Activated T-cell treated with anti-CD3 and anti-CD28 coated beads, Interleukin-2, amount 50 U/mL, for 4 hours (primary cell): ENCODE results near the gene BRD1. TPM values are rescaled to one million over a fixed set of nuclear protein-coding genes. Genes with fewer than 3 reads are reported as not detected.

Experiments used
- ATAC-seq, 2 donors: fragments of 200-7000 bp; cut with Tn5 transposase; one replicate each; pipeline ENCODE4 v1.10.0; 2021
- DNase-seq: peaks from one replicate; pipeline ENCODE4 v3.0.0-alpha.2; 2020
- H3K27me3 Mint-ChIP-seq: one replicate; pipeline ENCODE4 v1.8.0; 2021; ENCODE audit warnings: low read depth, mixed read lengths
- H3K36me3 Mint-ChIP-seq: one replicate; pipeline ENCODE4 v1.8.0; 2022; ENCODE audit warnings: mixed read lengths; ENCODE audit not compliant: insufficient read depth
- H3K4me1 Mint-ChIP-seq: one replicate; pipeline ENCODE4 v1.8.0; 2021; ENCODE audit warnings: low read depth, mixed read lengths
- H3K4me3 Mint-ChIP-seq: one replicate; pipeline ENCODE4 v1.8.0; 2021; ENCODE audit warnings: mild to moderate bottlenecking, moderate library complexity, mixed read lengths
- H3K9me3 Mint-ChIP-seq: one replicate; pipeline ENCODE4 v1.8.0; 2021; ENCODE audit warnings: mixed read lengths
- total RNA-seq, 3 donors: library from RNA; stranded (reverse); gene quantifications; one replicate each; pipeline ENCODE4 v1.2.1, GENCODE V29; 2021

Gene BRD1
- total RNA-seq, 3 donors from 2014 or later: 26.8 to 34.9 (median 32.3) TPM

- DNase-seq: no peak
- no peak overlapping the region for H3K4me3 Mint-ChIP-seq
- H3K27me3 Mint-ChIP-seq: peaks cover 3% of the 10 kb centered on the region
- no peaks in the 10 kb centered on the region for H3K4me1 Mint-ChIP-seq
- no peak for ATAC-seq
- peaks cover 31% of the 10 kb centered on the region for H3K9me3 Mint-ChIP-seq
- H3K36me3 Mint-ChIP-seq: peaks cover 3% of the 10 kb centered on the region
Observed at GRCh38 chr22:49749227-49749626, 78.4 kb downstream of the BRD1 start.

GRCh38 chr22:49748514-49748913 lies 79.2 kb downstream of the BRD1 start:
- H3K4me1 Mint-ChIP-seq: no peaks in the 10 kb centered on the region
- DNase-seq (no peak), ATAC-seq (no peak)
- H3K4me3 Mint-ChIP-seq: no peak overlapping the region
- H3K27me3 Mint-ChIP-seq: peaks cover 3% of the 10 kb centered on the region
- H3K36me3 Mint-ChIP-seq: peaks cover 3% of the 10 kb centered on the region
- H3K9me3 Mint-ChIP-seq: peaks cover 31% of the 10 kb centered on the region

- Mint-ChIP-seq H3K4me1 (no peaks in the 10 kb centered on the region), H3K9me3 (peaks cover 31% of the 10 kb centered on the region), H3K27me3 (peaks cover 3% of the 10 kb centered on the region), H3K36me3 (peaks cover 3% of the 10 kb centered on the region), H3K4me3 (no peak overlapping the region)
- DNase-seq (no peak), ATAC-seq (no peak)
Observed at GRCh38 chr22:49747716-49748115, 80.0 kb downstream of the BRD1 start.

- peaks cover 31% of the 10 kb centered on the region for H3K9me3 Mint-ChIP-seq
- H3K27me3 Mint-ChIP-seq: peaks cover 6% of the 10 kb centered on the region
- H3K4me3 Mint-ChIP-seq: no peak overlapping the region
- H3K36me3 Mint-ChIP-seq: peaks cover 3% of the 10 kb centered on the region
- H3K4me1 Mint-ChIP-seq: no peaks in the 10 kb centered on the region
- DNase-seq (no peak), ATAC-seq (no peak)
Observed at GRCh38 chr22:49747130-49747529, 80.5 kb downstream of the BRD1 start.

GRCh38 chr22:49746065-49746464 lies 81.6 kb downstream of the BRD1 start:
- peaks cover 13% of the 10 kb centered on the region for H3K27me3 Mint-ChIP-seq
- no peak for DNase-seq
- H3K4me1 Mint-ChIP-seq: no peaks in the 10 kb centered on the region
- no peak for ATAC-seq
- peaks cover 3% of the 10 kb centered on the region for H3K36me3 Mint-ChIP-seq
- peaks cover 31% of the 10 kb centered on the region for H3K9me3 Mint-ChIP-seq
- no peak overlapping the region for H3K4me3 Mint-ChIP-seq

- Mint-ChIP-seq H3K4me1 (no peaks in the 10 kb centered on the region), H3K27me3 (peaks cover 28% of the 10 kb centered on the region)
- no peak for ATAC-seq
Observed at GRCh38 chr22:49740242-49740641, 87.4 kb downstream of the BRD1 start.

GRCh38 chr22:49739138-49739537 lies 88.5 kb downstream of the BRD1 start:
- H3K4me3 Mint-ChIP-seq: no peak overlapping the region
- DNase-seq (no peak), ATAC-seq (no peak)
- H3K36me3 Mint-ChIP-seq: no peaks in the 10 kb centered on the region
- H3K9me3 Mint-ChIP-seq: no peaks in the 10 kb centered on the region
- peaks cover 2% of the 10 kb centered on the region for H3K4me1 Mint-ChIP-seq
- peaks cover 32% of the 10 kb centered on the region for H3K27me3 Mint-ChIP-seq

More at GRCh38 chr22:49740242-49740641, 87.4 kb downstream of the BRD1 start:
- no peak for DNase-seq
- Mint-ChIP-seq H3K4me3 (no peak overlapping the region), H3K36me3 (no peaks in the 10 kb centered on the region), H3K9me3 (peaks cover 7% of the 10 kb centered on the region)

GRCh38 chr22:49738566-49738965 lies 89.1 kb downstream of the BRD1 start:
- Mint-ChIP-seq H3K4me3 (no peak overlapping the region), H3K27me3 (peaks cover 33% of the 10 kb centered on the region), H3K9me3 (no peaks in the 10 kb centered on the region), H3K36me3 (no peaks in the 10 kb centered on the region), H3K4me1 (peaks cover 7% of the 10 kb centered on the region)
- DNase-seq: no peak
- ATAC-seq: no peak

- peaks cover 12% of the 10 kb centered on the region for H3K4me1 Mint-ChIP-seq
- H3K36me3 Mint-ChIP-seq: no peaks in the 10 kb centered on the region
- no peaks in the 10 kb centered on the region for H3K9me3 Mint-ChIP-seq
- DNase-seq (no peak), ATAC-seq (no peak)
- no peak overlapping the region for H3K4me3 Mint-ChIP-seq
- H3K27me3 Mint-ChIP-seq: peaks cover 39% of the 10 kb centered on the region
Observed at GRCh38 chr22:49738006-49738405, 89.7 kb downstream of the BRD1 start.

- no peak for DNase-seq
- peaks cover 40% of the 10 kb centered on the region for H3K27me3 Mint-ChIP-seq
- no peaks in the 10 kb centered on the region for H3K36me3 Mint-ChIP-seq
- H3K4me3 Mint-ChIP-seq: no peak overlapping the region
- no peaks in the 10 kb centered on the region for H3K9me3 Mint-ChIP-seq
- H3K4me1 Mint-ChIP-seq: peaks cover 12% of the 10 kb centered on the region
- ATAC-seq: no peak
Observed at GRCh38 chr22:49737101-49737551, 90.5 kb downstream of the BRD1 start.

- DNase-seq (no peak), ATAC-seq (no peak)
- Mint-ChIP-seq H3K27me3 (peaks cover 40% of the 10 kb centered on the region), H3K4me1 (peaks cover 12% of the 10 kb centered on the region), H3K36me3 (no peaks in the 10 kb centered on the region), H3K4me3 (no peak overlapping the region), H3K9me3 (no peaks in the 10 kb centered on the region)
Observed at GRCh38 chr22:49736538-49736937, 91.1 kb downstream of the BRD1 start.

- Mint-ChIP-seq H3K36me3 (no peaks in the 10 kb centered on the region), H3K9me3 (no peaks in the 10 kb centered on the region), H3K4me1 (peaks cover 12% of the 10 kb centered on the region), H3K27me3 (peaks cover 42% of the 10 kb centered on the region), H3K4me3 (no peak overlapping the region)
- DNase-seq (no peak), ATAC-seq (no peak)
Observed at GRCh38 chr22:49735901-49736421, 91.7 kb downstream of the BRD1 start.

- DNase-seq: no peak
- peaks cover 12% of the 10 kb centered on the region for H3K4me1 Mint-ChIP-seq
- no peaks in the 10 kb centered on the region for H3K9me3 Mint-ChIP-seq
- peaks cover 45% of the 10 kb centered on the region for H3K27me3 Mint-ChIP-seq
- H3K4me3 Mint-ChIP-seq: no peak overlapping the region
- ATAC-seq: no peak
- no peaks in the 10 kb centered on the region for H3K36me3 Mint-ChIP-seq
Observed at GRCh38 chr22:49735411-49735900, 92.2 kb downstream of the BRD1 start.

GRCh38 chr22:49734882-49735281 lies 92.8 kb downstream of the BRD1 start:
- H3K4me3 Mint-ChIP-seq: no peak overlapping the region
- ATAC-seq (no peak), DNase-seq (no peak)
- H3K9me3 Mint-ChIP-seq: no peaks in the 10 kb centered on the region
- peaks cover 12% of the 10 kb centered on the region for H3K4me1 Mint-ChIP-seq
- peaks cover 47% of the 10 kb centered on the region for H3K27me3 Mint-ChIP-seq
- H3K36me3 Mint-ChIP-seq: no peaks in the 10 kb centered on the region

- Mint-ChIP-seq H3K27me3 (peaks cover 50% of the 10 kb centered on the region), H3K36me3 (no peaks in the 10 kb centered on the region), H3K9me3 (no peaks in the 10 kb centered on the region), H3K4me1 (peaks cover 12% of the 10 kb centered on the region), H3K4me3 (no peak overlapping the region)
- no peak for ATAC-seq
- no peak for DNase-seq
Observed at GRCh38 chr22:49734390-49734789, 93.3 kb downstream of the BRD1 start.
